Measurements from ENCODE around the gene SRRT. TPM values are rescaled to one million over a fixed set of nuclear protein-coding genes. Genes with fewer than 3 reads are reported as not detected.
"Not testable (repeated sequence)": the region's sequence is repeated elsewhere in the genome, so short reads cannot be mapped to it uniquely, and the experiment has no call there.

The SRRT gene
- total and polyA plus RNA-seq, 10 of the 15 experiments (the other 5 are each of a cell fraction or from before 2014, with no cell fraction given): 11.1 to 254 (median 111) TPM

DNA sequence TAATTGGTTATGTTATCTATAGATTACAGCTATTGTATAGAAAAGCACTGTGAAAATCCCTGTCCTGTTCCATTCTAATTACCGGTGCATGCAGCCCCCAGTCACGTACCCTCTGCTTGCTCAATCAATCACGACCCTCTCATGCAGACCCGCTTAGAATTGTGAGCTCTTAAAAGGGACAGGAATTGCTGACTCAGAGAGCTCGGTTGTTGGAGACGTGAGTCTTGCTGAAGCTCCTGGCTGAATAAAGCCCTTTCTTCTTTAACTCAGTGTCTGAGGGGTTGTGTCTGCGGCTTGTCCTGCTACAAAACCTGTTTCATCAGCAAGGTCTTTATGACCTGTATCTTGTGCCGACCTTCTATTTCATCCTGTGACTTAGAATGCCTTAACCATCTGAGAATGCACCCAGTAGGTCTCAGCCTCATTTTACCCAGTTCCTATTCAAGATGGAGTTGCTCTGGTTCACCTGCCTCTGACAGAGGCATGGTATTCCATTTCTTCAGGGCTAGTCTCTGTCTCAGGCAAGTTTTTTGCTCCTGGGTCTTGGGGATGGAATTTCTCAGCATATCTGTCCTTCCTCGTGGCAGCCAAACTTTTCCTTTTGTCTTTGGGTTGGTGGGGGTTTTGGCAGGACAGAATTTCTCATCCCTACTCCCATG is 45.0 kb downstream of the SRRT start:
- RAD21 ChIA-PET (ENCODE audit: unreplicated experiment); BruUV-seq (replicated peaks); FAIRE-seq: not testable (repeated sequence)

GRCh38 chr7:100921039-100921438 is 46.1 kb downstream of the SRRT start:
- H3K27ac ChIP-seq (ENCODE audit: control insufficient read depth, insufficient read depth): no peak overlapping the region
- DNase-seq (ENCODE audit: low read depth, low spot score) (no peak), FAIRE-seq (no peak), ATAC-seq (no peak)
- H3K79me2 ChIP-seq (ENCODE audit: control insufficient read depth, insufficient read depth, low read length): no peaks in the 10 kb centered on the region
- in situ Hi-C loops (cut with MboI): no loop called here
- H3K36me3 ChIP-seq (ENCODE audit: control insufficient read depth in 2 of 2, insufficient read depth in 2 of 2, low read length in 1 of 2): no peaks in the 10 kb centered on the region
- no peak overlapping the region for H3K9ac ChIP-seq (ENCODE audit: control insufficient read depth, insufficient read depth, low read length)
- RAD21 ChIA-PET (ENCODE audit: unreplicated experiment): no interaction called here
- POLR2A ChIA-PET: interaction anchor here (0.6 to 0.7 kb wide), 2 partner anchors 209 to 385 kb away, joined by 3 to 4 read pairs; no protein-coding TSS in a partner anchor
- H3K9me3 ChIP-seq (replicated peaks; ENCODE audit: control insufficient read depth, insufficient read depth, low read length): no peaks in the 10 kb centered on the region
- H3K4me1 ChIP-seq (ENCODE audit: control insufficient read depth, insufficient read depth, low read length): no peaks in the 10 kb centered on the region
- SMC1A ChIA-PET (ENCODE audit: uncharacterized antibody, unreplicated experiment): no interaction called here
- H4K20me1 ChIP-seq (ENCODE audit: control insufficient read depth, insufficient read depth): no peaks in the 10 kb centered on the region
- no peaks in the 10 kb centered on the region; a peak in 2 of 4 replicates for H3K27me3 ChIP-seq (replicated peaks in 1 of 2; ENCODE audit: control insufficient read depth in 2 of 2, insufficient read depth in 2 of 2, low read length in 1 of 2)
- no peak overlapping the region for H2AFZ ChIP-seq (ENCODE audit: control insufficient read depth, low read depth, low read length)
- no peak overlapping the region for H3K4me3 ChIP-seq
- BruUV-seq (replicated peaks): no TSS peak
- no peak overlapping the region for H3K4me2 ChIP-seq (ENCODE audit: control insufficient read depth, insufficient read depth)
- CTCF ChIA-PET: no interaction called here
- intact Hi-C loops (cut with micrococcal nuclease; ENCODE audit: unreplicated experiment): no loop called here
- TF ChIP-seq, protein P1, sequence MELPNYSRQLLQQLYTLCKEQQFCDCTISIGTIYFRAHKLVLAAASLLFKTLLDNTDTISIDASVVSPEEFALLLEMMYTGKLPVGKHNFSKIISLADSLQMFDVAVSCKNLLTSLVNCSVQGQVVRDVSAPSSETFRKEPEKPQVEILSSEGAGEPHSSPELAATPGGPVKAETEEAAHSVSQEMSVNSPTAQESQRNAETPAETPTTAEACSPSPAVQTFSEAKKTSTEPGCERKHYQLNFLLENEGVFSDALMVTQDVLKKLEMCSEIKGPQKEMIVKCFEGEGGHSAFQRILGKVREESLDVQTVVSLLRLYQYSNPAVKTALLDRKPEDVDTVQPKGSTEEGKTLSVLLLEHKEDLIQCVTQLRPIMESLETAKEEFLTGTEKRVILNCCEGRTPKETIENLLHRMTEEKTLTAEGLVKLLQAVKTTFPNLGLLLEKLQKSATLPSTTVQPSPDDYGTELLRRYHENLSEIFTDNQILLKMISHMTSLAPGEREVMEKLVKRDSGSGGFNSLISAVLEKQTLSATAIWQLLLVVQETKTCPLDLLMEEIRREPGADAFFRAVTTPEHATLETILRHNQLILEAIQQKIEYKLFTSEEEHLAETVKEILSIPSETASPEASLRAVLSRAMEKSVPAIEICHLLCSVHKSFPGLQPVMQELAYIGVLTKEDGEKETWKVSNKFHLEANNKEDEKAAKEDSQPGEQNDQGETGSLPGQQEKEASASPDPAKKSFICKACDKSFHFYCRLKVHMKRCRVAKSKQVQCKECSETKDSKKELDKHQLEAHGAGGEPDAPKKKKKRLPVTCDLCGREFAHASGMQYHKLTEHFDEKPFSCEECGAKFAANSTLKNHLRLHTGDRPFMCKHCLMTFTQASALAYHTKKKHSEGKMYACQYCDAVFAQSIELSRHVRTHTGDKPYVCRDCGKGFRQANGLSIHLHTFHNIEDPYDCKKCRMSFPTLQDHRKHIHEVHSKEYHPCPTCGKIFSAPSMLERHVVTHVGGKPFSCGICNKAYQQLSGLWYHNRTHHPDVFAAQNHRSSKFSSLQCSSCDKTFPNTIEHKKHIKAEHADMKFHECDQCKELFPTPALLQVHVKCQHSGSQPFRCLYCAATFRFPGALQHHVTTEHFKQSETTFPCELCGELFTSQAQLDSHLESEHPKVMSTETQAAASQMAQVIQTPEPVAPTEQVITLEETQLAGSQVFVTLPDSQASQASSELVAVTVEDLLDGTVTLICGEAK (IDR thresholded peaks at IDR 0.05; ENCODE audit: borderline replicate concordance): no peak
- TF ChIP-seq, protein P2, sequence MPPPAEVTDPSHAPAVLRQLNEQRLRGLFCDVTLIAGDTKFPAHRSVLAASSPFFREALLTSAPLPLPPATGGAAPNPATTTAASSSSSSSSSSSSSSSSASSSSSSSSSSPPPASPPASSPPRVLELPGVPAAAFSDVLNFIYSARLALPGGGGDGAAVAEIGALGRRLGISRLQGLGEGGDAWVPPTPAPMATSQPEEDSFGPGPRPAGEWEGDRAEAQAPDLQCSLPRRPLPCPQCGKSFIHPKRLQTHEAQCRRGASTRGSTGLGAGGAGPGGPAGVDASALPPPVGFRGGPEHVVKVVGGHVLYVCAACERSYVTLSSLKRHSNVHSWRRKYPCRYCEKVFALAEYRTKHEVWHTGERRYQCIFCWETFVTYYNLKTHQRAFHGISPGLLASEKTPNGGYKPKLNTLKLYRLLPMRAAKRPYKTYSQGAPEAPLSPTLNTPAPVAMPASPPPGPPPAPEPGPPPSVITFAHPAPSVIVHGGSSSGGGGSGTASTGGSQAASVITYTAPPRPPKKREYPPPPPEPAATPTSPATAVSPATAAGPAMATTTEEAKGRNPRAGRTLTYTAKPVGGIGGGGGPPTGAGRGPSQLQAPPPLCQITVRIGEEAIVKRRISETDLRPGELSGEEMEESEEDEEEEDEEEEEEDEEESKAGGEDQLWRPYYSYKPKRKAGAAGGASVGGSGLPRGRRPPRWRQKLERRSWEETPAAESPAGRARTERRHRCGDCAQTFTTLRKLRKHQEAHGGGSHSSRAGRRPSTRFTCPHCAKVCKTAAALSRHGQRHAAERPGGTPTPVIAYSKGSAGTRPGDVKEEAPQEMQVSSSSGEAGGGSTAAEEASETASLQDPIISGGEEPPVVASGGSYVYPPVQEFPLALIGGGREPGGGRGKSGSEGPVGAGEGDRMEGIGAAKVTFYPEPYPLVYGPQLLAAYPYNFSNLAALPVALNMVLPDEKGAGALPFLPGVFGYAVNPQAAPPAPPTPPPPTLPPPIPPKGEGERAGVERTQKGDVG (CRISPR knock-in tag; IDR thresholded peaks at IDR 0.05): no peak
- TF ChIP-seq YBX1 (IDR thresholded peaks at IDR 0.05): no peak
- TF ChIP-seq RAD51 (IDR thresholded peaks at IDR 0.05): no peak
- no peak for TF ChIP-seq POU2F2 (IDR thresholded peaks at IDR 0.05; ENCODE audit: borderline replicate concordance, low read depth, low read length)
- TF ChIP-seq, protein P3, sequence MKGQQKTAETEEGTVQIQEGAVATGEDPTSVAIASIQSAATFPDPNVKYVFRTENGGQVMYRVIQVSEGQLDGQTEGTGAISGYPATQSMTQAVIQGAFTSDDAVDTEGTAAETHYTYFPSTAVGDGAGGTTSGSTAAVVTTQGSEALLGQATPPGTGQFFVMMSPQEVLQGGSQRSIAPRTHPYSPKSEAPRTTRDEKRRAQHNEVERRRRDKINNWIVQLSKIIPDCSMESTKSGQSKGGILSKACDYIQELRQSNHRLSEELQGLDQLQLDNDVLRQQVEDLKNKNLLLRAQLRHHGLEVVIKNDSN (IDR thresholded peaks at IDR 0.05; ENCODE audit: borderline replicate concordance, extremely low read length, insufficient read depth, low read depth, low read length): no peak

More for the DNA sequence above, 45.0 kb downstream of the SRRT start:
- H4K20me1 ChIP-seq (ENCODE audit: control insufficient read depth, insufficient read depth); H3K79me2 ChIP-seq (ENCODE audit: control insufficient read depth, insufficient read depth, low read length); intact Hi-C loops (cut with micrococcal nuclease; ENCODE audit: unreplicated experiment); H3K27me3 ChIP-seq (replicated peaks in 1 of 2; ENCODE audit: control insufficient read depth in 2 of 2, insufficient read depth in 2 of 2, low read length in 1 of 2); H3K9ac ChIP-seq (ENCODE audit: control insufficient read depth, insufficient read depth, low read length); ATAC-seq; H3K4me1 ChIP-seq (ENCODE audit: control insufficient read depth, insufficient read depth, low read length); H3K36me3 ChIP-seq (ENCODE audit: control insufficient read depth in 2 of 2, insufficient read depth in 2 of 2, low read length in 1 of 2); H3K4me2 ChIP-seq (ENCODE audit: control insufficient read depth, insufficient read depth); in situ Hi-C loops (cut with MboI); DNase-seq (ENCODE audit: low read depth, low spot score); H2AFZ ChIP-seq (ENCODE audit: control insufficient read depth, low read depth, low read length); H3K27ac ChIP-seq (ENCODE audit: control insufficient read depth, insufficient read depth); H3K9me3 ChIP-seq (replicated peaks; ENCODE audit: control insufficient read depth, insufficient read depth, low read length); H3K4me3 ChIP-seq: not testable (repeated sequence)
- CTCF ChIA-PET: interaction anchor here (0.7 kb wide), 1 partner anchor 9 kb away, joined by 3 read pairs; no protein-coding TSS in a partner anchor
- SMC1A ChIA-PET (ENCODE audit: uncharacterized antibody, unreplicated experiment): interaction anchor here (0.9 kb wide), 1 partner anchor 10 kb away, joined by 4 read pairs; no protein-coding TSS in a partner anchor
- 28% methylated on average over 9 of the region's 9 CpGs for WGBS (ENCODE audit: insufficient coverage, insufficient replicate concordance, low lambda C conversion rate, missing lambda C conversion rate)
- POLR2A ChIA-PET: interaction anchor here (0.6 kb wide), 1 partner anchor 57 kb away, joined by 3 read pairs; no protein-coding TSS in a partner anchor
